Measurements from ENCODE around the gene ARID1B. TPM values are rescaled to one million over a fixed set of nuclear protein-coding genes. Genes with fewer than 3 reads are reported as not detected.

The ARID1B gene
- total and polyA plus RNA-seq, 2 donors (not counting 1 experiment from before 2014, with no cell fraction given): 47.2 to 280 TPM

GRCh38 chr6:156925718-156926607, 148.8 kb downstream of the ARID1B start:
- DNase-seq: no peak
- POLR2A ChIA-PET: no interaction called here
- peak overlapping the region; percentile 9 for H3K9ac ChIP-seq (ENCODE audit: low read length)
- H3K4me2 ChIP-seq (replicated peaks; ENCODE audit: low read depth, low read length, poor library complexity, severe bottlenecking): no peak overlapping the region
- H3K27me3 ChIP-seq (replicated peaks in 1 of 4; ENCODE audit: control extremely low read depth in 1 of 4, control insufficient read depth in 3 of 4, insufficient read depth in 4 of 4, low read length in 3 of 4): no peaks in the 10 kb centered on the region
- no peak overlapping the region for H2AFZ ChIP-seq (ENCODE audit: insufficient read depth, low read depth, low read length, poor library complexity, severe bottlenecking)
- peaks cover 29 to 30% of the 10 kb centered on the region in 2 donors for H3K4me1 ChIP-seq (ENCODE audit: control insufficient read depth in 2 of 2, insufficient read depth in 2 of 2, low read length in 2 of 2)
- ATAC-seq (ENCODE audit: low read depth): no peak
- intact Hi-C loops (cut with micrococcal nuclease): no loop called here
- 96% methylated on average over 2 of the region's 3 CpGs for WGBS (ENCODE audit: insufficient coverage)
- H3K27ac ChIP-seq (ENCODE audit: low read length in 2 of 2): peak overlapping the region in 1 of 2 donors; percentile 34
- H3K36me3 ChIP-seq (replicated peaks in 1 of 2; ENCODE audit: control extremely low read depth in 1 of 2, control insufficient read depth in 1 of 2, extremely low read depth in 1 of 2, insufficient read depth in 2 of 2, low read length in 1 of 2): peaks cover 0 to 12% of the 10 kb centered on the region in 2 experiments
- peaks cover 100% of the 10 kb centered on the region for H3K79me2 ChIP-seq (ENCODE audit: control insufficient read depth, insufficient read depth, low read length)
- H4K20me1 ChIP-seq (ENCODE audit: control insufficient read depth, insufficient read depth, low read length, poor library complexity, severe bottlenecking): peaks cover 71% of the 10 kb centered on the region
- H3K9me3 ChIP-seq (ENCODE audit: control extremely low read depth in 1 of 3, control insufficient read depth in 2 of 3, insufficient read depth in 1 of 3, low read length in 2 of 3): no peaks in the 10 kb centered on the region
- H3K4me3 ChIP-seq (ENCODE audit: control extremely low read depth in 1 of 5, extremely low read depth in 1 of 5, insufficient read depth in 1 of 5, low read depth in 2 of 5, low read length in 4 of 5): no peak overlapping the region
- no peak for TF ChIP-seq CTCF (IDR thresholded peaks at IDR 0.05)
- no peak for TF ChIP-seq EZH2 (IDR thresholded peaks at IDR 0.05; ENCODE audit: borderline replicate concordance, insufficient read depth, low read depth, low read length, poor library complexity, severe bottlenecking)
- no peaks in the 10 kb centered on the region for H3K9me3 Mint-ChIP-seq (ENCODE audit: insufficient read depth)
- H3K27me3 Mint-ChIP-seq: no peaks in the 10 kb centered on the region
- CTCF ChIA-PET: interaction anchor here (0.8 to 0.9 kb wide), 2 partner anchors 12 to 45 kb away, joined by 3 to 4 read pairs; no protein-coding TSS in a partner anchor
- peak overlapping the region; percentile 1 for H3K27ac Mint-ChIP-seq
- no peak overlapping the region for H3K4me3 Mint-ChIP-seq
- H3K4me1 Mint-ChIP-seq: peaks cover 66% of the 10 kb centered on the region

- Mint-ChIP-seq H3K4me1 (peaks cover 72% of the 10 kb centered on the region), H3K27ac (no peak overlapping the region)
- POLR2A ChIA-PET: no interaction called here
Measured at GRCh38 chr6:156928126-156928525, 150.9 kb downstream of the ARID1B start.

More at GRCh38 chr6:156928126-156928525, 150.9 kb downstream of the ARID1B start:
- WGBS (ENCODE audit: insufficient coverage): 69% methylated on average over 8 of the region's 8 CpGs
- Histone ChIP-seq H3K79me2 (ENCODE audit: control insufficient read depth, insufficient read depth, low read length) (peaks cover 100% of the 10 kb centered on the region), H4K20me1 (ENCODE audit: control insufficient read depth, insufficient read depth, low read length, poor library complexity, severe bottlenecking) (peaks cover 82% of the 10 kb centered on the region), H3K27me3 (replicated peaks in 1 of 4; ENCODE audit: control extremely low read depth in 1 of 4, control insufficient read depth in 3 of 4, insufficient read depth in 4 of 4, low read length in 3 of 4) (no peaks in the 10 kb centered on the region), H2AFZ (ENCODE audit: insufficient read depth, low read depth, low read length, poor library complexity, severe bottlenecking) (no peak overlapping the region), H3K4me3 (ENCODE audit: control extremely low read depth in 1 of 5, extremely low read depth in 1 of 5, insufficient read depth in 1 of 5, low read depth in 2 of 5, low read length in 4 of 5) (no peak overlapping the region), H3K9ac (ENCODE audit: low read length) (no peak overlapping the region), H3K9me3 (ENCODE audit: control extremely low read depth in 1 of 3, control insufficient read depth in 2 of 3, insufficient read depth in 1 of 3, low read length in 2 of 3) (no peaks in the 10 kb centered on the region), H3K27ac (ENCODE audit: low read length in 2 of 2) (peak overlapping the region in 1 of 2 donors; percentile 5), H3K4me2 (replicated peaks; ENCODE audit: low read depth, low read length, poor library complexity, severe bottlenecking) (peak overlapping the region; percentile 6), H3K36me3 (replicated peaks in 1 of 2; ENCODE audit: control extremely low read depth in 1 of 2, control insufficient read depth in 1 of 2, extremely low read depth in 1 of 2, insufficient read depth in 2 of 2, low read length in 1 of 2) (peaks cover 0 to 9% of the 10 kb centered on the region in 2 experiments), H3K4me1 (ENCODE audit: control insufficient read depth in 2 of 2, insufficient read depth in 2 of 2, low read length in 2 of 2) (peaks cover 26 to 31% of the 10 kb centered on the region in 2 donors)
- TF ChIP-seq CTCF (IDR thresholded peaks at IDR 0.05): no peak
- TF ChIP-seq EZH2 (IDR thresholded peaks at IDR 0.05; ENCODE audit: borderline replicate concordance, insufficient read depth, low read depth, low read length, poor library complexity, severe bottlenecking): no peak
- Mint-ChIP-seq H3K4me3 (no peak overlapping the region), H3K27me3 (no peaks in the 10 kb centered on the region), H3K9me3 (ENCODE audit: insufficient read depth) (no peaks in the 10 kb centered on the region)
- CTCF ChIA-PET: no interaction called here
- ATAC-seq (ENCODE audit: low read depth): no peak
- DNase-seq: peak; percentile 41
- intact Hi-C loops (cut with micrococcal nuclease): no loop called here
